Placental pericyte (primary cell): ENCODE data around the gene DDT. TPM values are rescaled to one million over a fixed set of nuclear protein-coding genes. Genes with fewer than 3 reads are reported as not detected.

Experiments
- total RNA-seq: library from RNA; depleted of rRNA; stranded (reverse); fragments of >200 nt; gene quantifications from 2 replicates; pipeline ENCODE4 v1.2.3, GENCODE V29; 2012

Gene DDT
- 46.6 and 69.7 TPM in 2 replicates for total RNA-seq

DNA sequence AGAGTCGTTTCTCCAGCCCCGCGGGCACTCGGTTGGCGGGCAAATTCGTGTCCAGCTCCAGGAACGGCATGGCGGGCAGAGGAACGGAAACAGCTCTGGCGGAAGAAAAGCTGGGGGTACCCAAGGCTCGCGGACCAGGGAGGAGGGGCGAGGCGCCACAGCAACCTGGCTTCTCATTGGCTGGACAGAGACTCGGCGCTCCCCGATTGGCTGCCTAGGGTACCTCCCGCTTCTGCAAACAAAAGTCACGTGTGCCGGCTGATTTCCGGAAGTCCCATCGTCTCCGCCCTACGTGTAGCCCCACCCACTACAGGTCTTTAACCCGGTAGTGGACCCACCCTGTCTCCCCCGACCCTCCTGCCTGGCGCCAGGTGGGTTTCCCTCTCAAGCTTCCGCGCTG lies at the start of gene DDT:
TSS of gene DDT (minus strand) at position 97 of the 400 bp plus-strand sequence. CDS start at position 70, 27 bp downstream.

DNA sequence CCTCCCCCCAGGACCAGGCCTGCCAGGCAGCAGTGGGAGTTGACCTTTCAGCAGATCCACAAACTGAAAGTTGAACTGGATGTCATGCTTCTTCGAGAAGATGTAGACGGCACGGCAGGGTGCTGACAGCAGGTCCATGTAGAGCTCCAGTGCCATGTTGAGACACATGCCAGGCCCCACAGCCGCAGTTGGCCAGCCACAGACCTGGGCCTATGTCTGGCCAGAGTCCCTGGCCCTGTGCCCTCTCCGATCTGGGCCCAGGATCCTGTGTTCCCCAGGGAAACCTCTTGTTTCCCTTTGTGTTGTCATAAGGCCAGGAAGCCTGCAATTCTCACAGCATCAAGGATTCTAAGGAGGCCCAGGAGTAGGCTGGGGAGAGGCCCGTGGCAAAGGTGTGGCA lies 31.0 kb upstream of the DDT start, which contains the start of gene GSTT4:
TSS of gene GSTT4 (minus strand) at position 253 of the 400 bp plus-strand sequence. CDS start at position 156, 97 bp downstream.

GRCh38 chr22:23979557-23980240 lies 5.5 kb upstream of the DDT start, which contains the start of gene GSTT2:
GSTT2 (plus strand) TSS chr22:23980134.

DNA sequence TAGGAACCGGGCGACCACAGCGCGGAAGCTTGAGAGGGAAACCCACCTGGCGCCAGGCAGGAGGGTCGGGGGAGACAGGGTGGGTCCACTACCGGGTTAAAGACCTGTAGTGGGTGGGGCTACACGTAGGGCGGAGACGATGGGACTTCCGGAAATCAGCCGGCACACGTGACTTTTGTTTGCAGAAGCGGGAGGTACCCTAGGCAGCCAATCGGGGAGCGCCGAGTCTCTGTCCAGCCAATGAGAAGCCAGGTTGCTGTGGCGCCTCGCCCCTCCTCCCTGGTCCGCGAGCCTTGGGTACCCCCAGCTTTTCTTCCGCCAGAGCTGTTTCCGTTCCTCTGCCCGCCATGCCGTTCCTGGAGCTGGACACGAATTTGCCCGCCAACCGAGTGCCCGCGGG lies 7.7 kb downstream of the DDT start, which contains the start of gene DDTL:
TSS of gene DDTL (plus strand) at position 321 of the 400 bp plus-strand sequence. CDS start at position 348, 27 bp downstream.

DNA sequence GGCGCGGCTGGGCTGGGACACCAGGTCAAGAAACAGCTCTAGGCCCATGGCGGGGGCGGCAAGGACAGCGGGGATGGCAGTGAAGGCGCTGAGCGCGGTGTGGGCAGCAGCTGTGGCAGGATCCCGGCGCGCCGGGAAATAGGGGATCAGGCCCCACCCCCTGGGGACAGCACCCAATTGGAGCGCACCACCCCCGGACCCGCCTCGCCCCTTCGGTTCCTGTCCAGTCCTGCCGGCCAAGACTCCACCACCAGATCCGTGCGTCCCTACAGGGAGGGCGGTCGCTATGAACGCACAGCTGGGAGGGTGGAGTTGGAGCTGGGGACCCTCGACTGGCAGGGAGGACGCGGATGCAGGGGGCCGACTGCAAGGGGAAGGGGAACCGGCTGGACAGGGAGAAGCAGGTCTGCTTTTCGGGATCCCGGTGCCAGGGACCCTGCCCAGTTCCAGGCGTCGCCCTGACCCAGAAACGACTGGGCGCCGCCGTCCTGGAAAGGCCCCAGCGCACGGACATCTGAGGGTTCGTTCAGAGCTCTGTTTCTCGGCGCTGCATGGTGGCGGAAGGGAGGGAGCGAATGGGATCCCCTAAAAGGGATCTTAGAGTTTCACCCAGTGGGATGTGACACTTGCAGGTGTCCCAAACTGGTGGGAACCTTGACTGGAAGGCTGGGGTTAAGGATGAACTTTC lies 13.0 kb downstream of the DDT start, which contains the start of gene GSTT2B:
TSS of gene GSTT2B (minus strand) at position 112 of the 688 bp plus-strand sequence. CDS start at position 48, 64 bp downstream.

Other genes starting within 250 kb of the DDT start
- gene ZNF70, start 223.3 kb downstream of the DDT start, total RNA-seq = 7.4 and 12.3 TPM in 2 replicates
- gene VPREB3, start 220.0 kb downstream of the DDT start, total RNA-seq = not detected in 2 replicates
- 0.44 and 0.86 TPM in 2 replicates for gene C22orf15, start 211.5 kb downstream of the DDT start, total RNA-seq
- 2.2 and 3.1 TPM in 2 replicates for gene CHCHD10, start 206.5 kb downstream of the DDT start, total RNA-seq
- 32.8 and 35.7 TPM in 2 replicates for gene MMP11, start 201.6 kb downstream of the DDT start, total RNA-seq
- 94.8 and 101 TPM in 2 replicates for gene SMARCB1, start 187.5 kb downstream of the DDT start, total RNA-seq
- 0.43 and 9.0 TPM in 2 replicates for gene DERL3, start 135.4 kb downstream of the DDT start, total RNA-seq
- gene SLC2A11, start 116.6 kb downstream of the DDT start, total RNA-seq = 11.4 and 15.9 TPM in 2 replicates
- gene MIF, start 80.1 kb downstream of the DDT start, total RNA-seq = 102 and 150 TPM in 2 replicates
- gene GSTT2B, start 13.2 kb downstream of the DDT start, total RNA-seq = 9.3 and 12.3 TPM in 2 replicates
- gene DDTL, start 7.6 kb downstream of the DDT start, total RNA-seq = 1.0 and 1.1 TPM in 2 replicates
- 0.22 and 1.4 TPM in 2 replicates for gene GSTT2, start 5.7 kb upstream of the DDT start, total RNA-seq
- gene GSTT4, start 31.0 kb upstream of the DDT start, total RNA-seq = not detected in 2 replicates
- 31.3 and 54.1 TPM in 2 replicates for gene CABIN1, start 36.9 kb upstream of the DDT start, total RNA-seq
- gene SUSD2, start 207.0 kb upstream of the DDT start, total RNA-seq = 0.44 and 17.2 TPM in 2 replicates